HFFc6 (cell line): ENCODE data around the gene CDH20. TPM values are rescaled to one million over a fixed set of nuclear protein-coding genes. Genes with fewer than 3 reads are reported as not detected.
A peak's percentile ranks its signal among the peaks of the same experiment; 100 is the strongest.
"Not testable (repeated sequence)": the region's sequence is repeated elsewhere in the genome, so short reads cannot be mapped to it uniquely, and the experiment has no call there.

ENCODE experiments used
- DNase-seq: peaks from one replicate; pipeline ENCODE4 v3.0.0-alpha.2; 2018
- H3K27ac Mint-ChIP-seq: 2 replicates; pipeline ENCODE4 v1.8.0; 2020; ENCODE audit warnings: mild to moderate bottlenecking, mixed read lengths
- H3K27me3 Mint-ChIP-seq: 2 replicates; pipeline ENCODE4 v1.8.0; 2021; ENCODE audit warnings: mild to moderate bottlenecking, moderate library complexity, mixed read lengths; ENCODE audit not compliant: insufficient read depth
- H3K36me3 Mint-ChIP-seq: 2 replicates; pipeline ENCODE4 v1.8.0; 2021; ENCODE audit warnings: low read depth, mixed read lengths
- H3K4me1 Mint-ChIP-seq: 2 replicates; pipeline ENCODE4 v1.8.0; 2020; ENCODE audit warnings: low read depth, mixed read lengths
- H3K4me3 Mint-ChIP-seq: 2 replicates; pipeline ENCODE4 v1.8.0; 2020; ENCODE audit warnings: mild to moderate bottlenecking, moderate library complexity, mixed read lengths
- H3K9me3 Mint-ChIP-seq: 2 replicates; pipeline ENCODE4 v1.8.0; 2020; ENCODE audit warnings: mild to moderate bottlenecking, mixed read lengths
- total RNA-seq, 6 experiments: library from RNA; stranded (reverse); fragmentation: NEBNext Ultra II Directional; extraction: Animal tissue kit (Norgen Biotek cat#: 25700); gene quantifications; 2 replicates in 1 of 6; 3 replicates in 5 of 6; pipeline ENCODE4 v1.2.3, GENCODE V29; 2021
- TF ChIP-seq, protein P1 (sequence below): fragments of 200-600 bp; sonication (generic); IDR thresholded peaks from 2 replicates; pipeline ENCODE4 v1.5.0; 2021; ENCODE audit warnings: antibody characterized with exemption, mild to moderate bottlenecking

Gene CDH20
- total RNA-seq, 6 experiments from 2014 or later, result not detected

DNA sequence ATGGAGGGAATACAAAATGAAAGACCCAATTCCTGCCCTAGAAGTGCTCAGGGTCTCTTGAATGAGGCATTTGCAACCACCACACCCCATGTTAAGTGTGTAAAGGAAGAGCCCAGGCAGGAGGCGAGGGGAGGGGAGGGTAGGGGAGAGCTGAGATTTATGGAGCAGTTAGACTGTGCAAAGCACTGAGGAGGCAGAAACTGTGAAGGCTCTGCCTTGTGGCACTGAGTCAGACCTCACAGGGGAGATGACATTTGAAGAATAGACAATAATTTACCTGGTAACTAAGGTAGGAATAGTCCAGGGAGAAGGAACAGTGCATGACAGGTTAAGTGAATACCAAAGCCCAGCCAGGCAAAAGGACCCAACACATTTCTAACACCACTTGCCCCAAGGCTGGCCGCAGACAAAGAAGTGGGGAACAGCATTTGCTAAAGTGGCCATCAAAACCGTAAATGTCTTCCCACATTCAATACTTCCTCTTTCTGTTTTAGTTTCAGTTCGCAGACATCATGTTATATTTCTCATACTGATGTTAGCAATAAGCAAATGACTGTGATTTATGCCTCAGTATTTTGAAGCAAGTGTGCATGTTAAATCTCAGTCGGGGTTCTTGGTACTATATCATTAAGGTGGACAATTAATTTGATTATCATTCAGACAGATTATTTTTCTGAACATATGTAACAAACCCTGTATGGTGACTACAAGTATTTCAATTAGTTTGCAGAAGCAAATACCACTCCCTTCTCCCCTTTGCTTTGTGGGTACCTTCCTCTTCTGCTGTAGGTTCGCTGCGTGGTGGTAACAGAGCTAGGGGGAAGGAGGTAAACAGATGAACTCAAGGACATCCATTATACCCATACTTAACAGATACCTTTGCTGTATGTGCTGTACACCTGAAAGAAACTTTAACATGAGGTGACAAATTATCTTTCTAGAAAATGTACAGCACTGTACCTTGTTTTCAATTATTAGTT, 27.5 kb downstream of the CDH20 start:
- Mint-ChIP-seq H3K36me3 (no peaks in the 10 kb centered on the region), H3K4me3 (peak overlapping the region; percentile 31; the same call in 1 of the 2 replicates), H3K9me3 (no peaks in the 10 kb centered on the region), H3K27me3 (peaks cover 7% of the 10 kb centered on the region), H3K4me1 (no peaks in the 10 kb centered on the region), H3K27ac (no peak overlapping the region)
- DNase-seq, result no peak
- TF ChIP-seq, protein P1, sequence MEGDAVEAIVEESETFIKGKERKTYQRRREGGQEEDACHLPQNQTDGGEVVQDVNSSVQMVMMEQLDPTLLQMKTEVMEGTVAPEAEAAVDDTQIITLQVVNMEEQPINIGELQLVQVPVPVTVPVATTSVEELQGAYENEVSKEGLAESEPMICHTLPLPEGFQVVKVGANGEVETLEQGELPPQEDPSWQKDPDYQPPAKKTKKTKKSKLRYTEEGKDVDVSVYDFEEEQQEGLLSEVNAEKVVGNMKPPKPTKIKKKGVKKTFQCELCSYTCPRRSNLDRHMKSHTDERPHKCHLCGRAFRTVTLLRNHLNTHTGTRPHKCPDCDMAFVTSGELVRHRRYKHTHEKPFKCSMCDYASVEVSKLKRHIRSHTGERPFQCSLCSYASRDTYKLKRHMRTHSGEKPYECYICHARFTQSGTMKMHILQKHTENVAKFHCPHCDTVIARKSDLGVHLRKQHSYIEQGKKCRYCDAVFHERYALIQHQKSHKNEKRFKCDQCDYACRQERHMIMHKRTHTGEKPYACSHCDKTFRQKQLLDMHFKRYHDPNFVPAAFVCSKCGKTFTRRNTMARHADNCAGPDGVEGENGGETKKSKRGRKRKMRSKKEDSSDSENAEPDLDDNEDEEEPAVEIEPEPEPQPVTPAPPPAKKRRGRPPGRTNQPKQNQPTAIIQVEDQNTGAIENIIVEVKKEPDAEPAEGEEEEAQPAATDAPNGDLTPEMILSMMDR, result no peak

DNA sequence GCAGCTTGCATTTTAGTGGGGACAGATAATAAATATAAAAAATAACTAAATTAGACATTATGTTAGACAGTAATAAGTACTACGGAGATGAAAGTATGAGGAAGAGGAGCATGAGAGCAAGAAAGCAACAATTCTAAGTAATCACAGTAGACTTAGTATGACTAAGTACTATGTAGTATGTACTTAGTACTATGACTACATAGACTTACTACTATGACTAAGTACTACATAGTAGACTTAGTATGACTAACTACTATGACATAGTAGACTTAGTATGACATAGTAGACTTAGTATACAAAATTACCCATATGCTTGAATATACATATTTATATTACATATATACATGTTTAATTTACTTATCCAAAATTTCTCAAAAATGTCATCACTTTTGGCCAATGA, 29.3 kb downstream of the CDH20 start:
- Mint-ChIP-seq H3K9me3 (no peaks in the 10 kb centered on the region), H3K36me3 (no peaks in the 10 kb centered on the region), H3K27me3 (peaks cover 7% of the 10 kb centered on the region), H3K4me3 (no peak overlapping the region), H3K4me1 (no peaks in the 10 kb centered on the region), H3K27ac (no peak overlapping the region)
- TF ChIP-seq, protein P1, result no peak
- DNase-seq, result no peak

DNA sequence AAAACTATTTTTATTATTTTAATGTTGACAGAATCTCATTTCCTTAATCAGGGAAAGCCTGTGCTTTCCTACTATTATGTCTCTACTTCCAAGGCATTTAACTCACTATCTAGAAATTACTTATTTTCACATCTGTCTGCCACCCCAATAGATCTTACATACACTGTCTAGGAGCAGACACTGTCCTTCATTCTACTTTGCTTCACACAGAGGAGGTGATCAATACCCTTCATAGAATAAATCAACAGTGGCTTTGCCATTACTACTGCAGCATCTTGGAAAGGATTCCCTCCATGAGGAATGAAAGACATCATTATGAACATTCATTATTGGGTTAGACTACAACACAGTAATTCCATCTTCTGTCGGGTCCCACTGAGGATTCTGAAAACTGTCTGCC, 31.7 kb downstream of the CDH20 start:
- peaks cover 4% of the 10 kb centered on the region for H3K27me3 Mint-ChIP-seq
- DNase-seq, result no peak
- H3K4me3 Mint-ChIP-seq, result no peak overlapping the region
- TF ChIP-seq, protein P1, result no peak
- H3K36me3 Mint-ChIP-seq, result no peaks in the 10 kb centered on the region
- no peaks in the 10 kb centered on the region for H3K9me3 Mint-ChIP-seq
- no peaks in the 10 kb centered on the region for H3K4me1 Mint-ChIP-seq
- no peak overlapping the region for H3K27ac Mint-ChIP-seq

DNA sequence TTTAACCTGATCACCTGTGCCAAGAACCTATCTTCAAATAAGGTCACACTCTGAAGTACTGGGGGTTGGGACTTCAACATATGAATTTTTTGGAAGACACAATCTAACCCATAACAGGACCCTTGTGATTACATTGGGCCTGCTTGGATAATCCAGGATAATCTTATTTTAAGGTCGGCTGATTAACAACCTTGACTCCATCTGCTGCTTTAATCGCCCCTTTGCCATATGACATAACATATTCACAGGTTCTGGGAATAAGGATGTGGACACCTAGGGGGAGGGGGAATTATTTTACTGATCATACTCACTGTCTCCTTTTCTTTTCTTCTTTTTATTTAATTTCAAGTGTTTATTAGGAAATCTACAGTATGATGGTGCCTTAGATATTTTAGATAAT, 34.8 kb downstream of the CDH20 start:
- no peak overlapping the region for H3K27ac Mint-ChIP-seq
- no peak for DNase-seq
- no peaks in the 10 kb centered on the region for H3K4me1 Mint-ChIP-seq
- TF ChIP-seq, protein P1, result no peak
- H3K4me3 Mint-ChIP-seq, result no peak overlapping the region
- no peaks in the 10 kb centered on the region for H3K9me3 Mint-ChIP-seq
- H3K27me3 Mint-ChIP-seq, result peaks cover 4% of the 10 kb centered on the region
- no peaks in the 10 kb centered on the region for H3K36me3 Mint-ChIP-seq

DNA sequence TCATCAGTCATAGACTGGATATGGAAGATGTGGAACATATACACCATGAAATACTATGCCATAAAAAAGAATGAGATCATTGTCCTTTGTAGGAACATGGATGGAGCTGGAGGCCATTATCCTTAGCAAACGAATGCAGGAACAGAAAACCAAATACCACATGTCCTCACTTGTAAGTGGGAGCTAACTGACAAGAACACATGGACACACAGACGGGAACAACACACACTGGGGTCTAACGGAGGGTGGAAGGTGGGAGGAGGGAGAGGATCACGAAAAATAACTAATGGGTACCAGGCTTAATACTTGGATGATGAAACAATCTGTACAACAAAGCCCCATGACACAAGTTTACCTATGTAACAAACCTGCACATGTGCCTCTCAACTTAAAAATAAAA, 36.4 kb downstream of the CDH20 start:
- not testable (repeated sequence) for H3K27ac Mint-ChIP-seq, H3K4me3 Mint-ChIP-seq, H3K27me3 Mint-ChIP-seq, H3K4me1 Mint-ChIP-seq, H3K36me3 Mint-ChIP-seq, DNase-seq, H3K9me3 Mint-ChIP-seq

DNA sequence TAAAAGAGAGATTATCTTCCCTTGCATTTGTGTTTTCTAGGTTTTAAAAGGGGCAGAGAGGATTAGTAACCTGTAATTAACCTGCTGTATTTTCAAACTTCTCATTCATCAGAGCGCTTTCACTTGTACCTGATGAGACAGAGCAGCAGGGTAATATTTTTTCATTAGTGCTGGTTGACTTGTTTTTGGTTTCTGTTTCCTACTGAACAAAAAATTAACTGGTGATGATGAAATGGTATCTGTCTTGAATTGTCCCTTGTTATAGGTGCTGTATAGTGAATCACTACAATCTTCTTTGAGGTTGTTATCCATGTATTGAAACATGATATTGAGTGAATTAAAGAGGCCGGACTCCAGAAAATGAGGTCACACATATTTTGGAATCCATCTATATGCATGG, 37.9 kb downstream of the CDH20 start:
- H3K9me3 Mint-ChIP-seq, result no peaks in the 10 kb centered on the region
- H3K4me3 Mint-ChIP-seq, result no peak overlapping the region
- no peaks in the 10 kb centered on the region; the same call in 1 of the 2 replicates for H3K27me3 Mint-ChIP-seq
- TF ChIP-seq, protein P1, result no peak
- H3K36me3 Mint-ChIP-seq, result no peaks in the 10 kb centered on the region
- H3K27ac Mint-ChIP-seq, result no peak overlapping the region
- DNase-seq, result no peak
- no peaks in the 10 kb centered on the region for H3K4me1 Mint-ChIP-seq
